Gastroesophageal sphincter (tissue), 3 donors: ENCODE data around the gene KDM4E.

ENCODE experiments used
- CTCF ChIP-seq, 4 experiments: fragments of 200-600 bp in 2 of 4; fragments of 450-650 bp in 2 of 4; sonication (generic) in 1 of 4; IDR thresholded peaks; one replicate each; pipeline ENCODE4 v1.5.1; 2017 to 2019; ENCODE audit warnings: antibody characterized with exemption in 4 of 4, mild to moderate bottlenecking in 2 of 4, moderate library complexity in 2 of 4
- EP300 ChIP-seq: sonication (generic); formaldehyde crosslinking; IDR thresholded peaks from one replicate; pipeline ENCODE4 v1.6.1; 2017; ENCODE audit warnings: antibody characterized with exemption, mild to moderate bottlenecking
- POLR2A ChIP-seq, 2 donors: fragments of 450-650 bp; IDR thresholded peaks; one replicate each; pipeline ENCODE4 v1.6.1; 2017; ENCODE audit warnings: antibody characterized with exemption in 2 of 2, mild to moderate bottlenecking in 2 of 2, moderate library complexity in 1 of 2
- POLR2AphosphoS5 ChIP-seq: sonication (generic); formaldehyde crosslinking; IDR thresholded peaks from one replicate; pipeline ENCODE4 v1.6.1; 2017; ENCODE audit warnings: antibody characterized with exemption

- TF ChIP-seq CTCF (IDR thresholded peaks at IDR 0.05) (peak in 1 of 4 experiments; percentile 8), POLR2AphosphoS5 (peak; percentile 92), POLR2A (IDR thresholded peaks at IDR 0.05) (peak; percentile 59 to 68), EP300 (no peak)
Measured at GRCh38 chr11:95068549-95068948, 43.5 kb downstream of the KDM4E start.
